Activated CD8-positive, alpha-beta T cell treated with anti-CD3 and anti-CD28 coated beads for 36 hours (primary cell): ENCODE measurements around the gene SPDYE4. TPM values are rescaled to one million over a fixed set of nuclear protein-coding genes. Genes with fewer than 3 reads are reported as not detected.

Experiments used
- ATAC-seq: fragments of 200-7000 bp; cut with Tn5 transposase; one replicate; pipeline ENCODE4 v1.10.0; 2021; ENCODE audit warnings: mild to moderate bottlenecking, moderate library complexity
- CTCF ChIA-PET: fragments of 350-600 bp; sonication (Branson Sonifier 250); formaldehyde crosslinking; loops from one replicate; lab custom pipeline; 2021; ENCODE audit warnings: antibody characterized with exemption; lab: Charles Lee
- POLR2A ChIA-PET: fragments of 350-600 bp; sonication (Branson Sonifier 250); formaldehyde crosslinking; loops from one replicate; lab custom pipeline; 2021; ENCODE audit warnings: antibody characterized with exemption; lab: Charles Lee
- DNase-seq: peaks from one replicate; pipeline ENCODE4 v3.0.0-alpha.2; 2020
- H3K27ac Mint-ChIP-seq: one replicate; pipeline ENCODE4 v1.8.0; 2021; ENCODE audit warnings: mild to moderate bottlenecking, mixed read lengths
- H3K27me3 Mint-ChIP-seq: one replicate; pipeline ENCODE4 v1.8.0; 2021; ENCODE audit warnings: mixed read lengths
- H3K36me3 Mint-ChIP-seq: one replicate; pipeline ENCODE4 v1.8.0; 2021; ENCODE audit warnings: low read depth, mixed read lengths
- H3K4me1 Mint-ChIP-seq: one replicate; pipeline ENCODE4 v1.8.0; 2021; ENCODE audit warnings: low read depth, mixed read lengths
- H3K4me3 Mint-ChIP-seq: one replicate; pipeline ENCODE4 v1.8.0; 2021; ENCODE audit warnings: mild to moderate bottlenecking, moderate library complexity, mixed read lengths
- H3K9me3 Mint-ChIP-seq: one replicate; pipeline ENCODE4 v1.8.0; 2021; ENCODE audit warnings: mixed read lengths
- intact Hi-C: fragments of 100-400 bp; cut with micrococcal nuclease; formaldehyde crosslinking; loops from one replicate; pipeline ENCODE4 v1.10.0; 2022
- total RNA-seq, 2 experiments: library from RNA; stranded (reverse); gene quantifications; one replicate each; pipeline ENCODE4 v1.2.3, GENCODE V29; 2021
- TF ChIP-seq, protein P1 (sequence below): fragments of 200-600 bp; IDR thresholded peaks from one replicate; pipeline ENCODE4 v1.8.0; 2022; ENCODE audit warnings: antibody characterized with exemption, mild to moderate bottlenecking

Gene SPDYE4
- total RNA-seq, 2 experiments from 2014 or later, result not detected

GRCh38 chr17:8710813-8711212, 47.5 kb downstream of the SPDYE4 start:
- TF ChIP-seq, protein P1, sequence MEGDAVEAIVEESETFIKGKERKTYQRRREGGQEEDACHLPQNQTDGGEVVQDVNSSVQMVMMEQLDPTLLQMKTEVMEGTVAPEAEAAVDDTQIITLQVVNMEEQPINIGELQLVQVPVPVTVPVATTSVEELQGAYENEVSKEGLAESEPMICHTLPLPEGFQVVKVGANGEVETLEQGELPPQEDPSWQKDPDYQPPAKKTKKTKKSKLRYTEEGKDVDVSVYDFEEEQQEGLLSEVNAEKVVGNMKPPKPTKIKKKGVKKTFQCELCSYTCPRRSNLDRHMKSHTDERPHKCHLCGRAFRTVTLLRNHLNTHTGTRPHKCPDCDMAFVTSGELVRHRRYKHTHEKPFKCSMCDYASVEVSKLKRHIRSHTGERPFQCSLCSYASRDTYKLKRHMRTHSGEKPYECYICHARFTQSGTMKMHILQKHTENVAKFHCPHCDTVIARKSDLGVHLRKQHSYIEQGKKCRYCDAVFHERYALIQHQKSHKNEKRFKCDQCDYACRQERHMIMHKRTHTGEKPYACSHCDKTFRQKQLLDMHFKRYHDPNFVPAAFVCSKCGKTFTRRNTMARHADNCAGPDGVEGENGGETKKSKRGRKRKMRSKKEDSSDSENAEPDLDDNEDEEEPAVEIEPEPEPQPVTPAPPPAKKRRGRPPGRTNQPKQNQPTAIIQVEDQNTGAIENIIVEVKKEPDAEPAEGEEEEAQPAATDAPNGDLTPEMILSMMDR, result no peak
- H3K27me3 Mint-ChIP-seq, result no peaks in the 10 kb centered on the region
- CTCF ChIA-PET, result interaction anchor here (1.2 kb wide), 1 partner anchor 22 kb away, joined by 4 read pairs; no protein-coding TSS in a partner anchor

DNA sequence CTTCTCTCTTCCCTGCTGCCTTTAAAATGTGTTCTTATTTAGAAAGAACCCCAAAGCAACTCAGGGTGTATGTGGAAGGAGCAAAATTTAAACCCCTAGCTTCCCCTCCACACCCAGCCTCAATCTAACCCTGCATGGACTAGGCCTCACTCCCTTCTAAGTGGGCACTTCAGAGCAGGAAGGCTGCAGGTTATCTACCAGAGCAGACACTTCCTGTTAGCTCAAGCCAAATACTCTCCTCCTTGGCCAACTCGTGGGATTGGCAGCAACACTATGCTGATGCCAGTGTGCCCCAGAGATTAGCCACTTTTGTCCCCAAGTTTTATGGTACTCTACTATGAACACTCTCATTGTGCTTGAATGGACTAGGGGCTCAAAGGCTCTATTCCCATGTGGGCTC, 49.3 kb downstream of the SPDYE4 start:
- ATAC-seq, result no peak
- no peaks in the 10 kb centered on the region for H3K36me3 Mint-ChIP-seq
- ChIA-PET POLR2A (no interaction called here), CTCF (interaction anchor here (0.6 to 2.6 kb wide), 3 partner anchors 30 to 615 kb away, joined by 3 to 6 read pairs (median 5); no protein-coding TSS in a partner anchor)
- no peak for DNase-seq
- no peaks in the 10 kb centered on the region for H3K9me3 Mint-ChIP-seq
- H3K4me3 Mint-ChIP-seq, result no peak overlapping the region
- no peaks in the 10 kb centered on the region for H3K4me1 Mint-ChIP-seq
- no peak overlapping the region for H3K27ac Mint-ChIP-seq
- TF ChIP-seq, protein P1, result no peak
- H3K27me3 Mint-ChIP-seq, result no peaks in the 10 kb centered on the region
- intact Hi-C loops, result no loop called here

More at GRCh38 chr17:8710813-8711212, 47.5 kb downstream of the SPDYE4 start:
- Mint-ChIP-seq H3K4me1 (no peaks in the 10 kb centered on the region), H3K36me3 (no peaks in the 10 kb centered on the region), H3K27ac (no peak overlapping the region), H3K9me3 (no peaks in the 10 kb centered on the region), H3K4me3 (no peak overlapping the region)
- DNase-seq (no peak), ATAC-seq (no peak)
- POLR2A ChIA-PET, result no interaction called here
- intact Hi-C loops, result no loop called here

DNA sequence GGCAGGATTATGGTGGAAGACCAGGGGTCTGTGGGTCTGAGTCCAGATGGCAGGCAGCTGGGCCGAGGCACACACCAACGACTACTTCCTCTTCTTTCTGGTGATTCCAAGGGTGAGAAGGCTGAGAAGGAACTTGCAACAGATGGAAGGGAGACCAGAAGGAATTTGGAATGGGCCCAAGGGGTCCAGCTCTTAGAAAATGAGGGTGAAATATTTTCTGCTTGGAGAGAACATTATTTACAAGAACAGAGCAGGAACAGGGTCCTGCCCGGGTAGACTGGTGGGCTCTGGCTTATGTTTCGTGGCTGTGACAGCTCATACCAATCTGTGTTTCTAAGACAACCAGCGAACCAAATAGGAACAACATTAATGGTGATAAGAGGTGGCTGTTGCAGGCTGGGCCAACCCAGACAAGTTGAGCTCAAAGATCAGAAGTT, 50.3 kb downstream of the SPDYE4 start:
- ChIA-PET CTCF (interaction anchor here (2.6 kb wide), 1 partner anchor 297 kb away, joined by 6 read pairs; no protein-coding TSS in a partner anchor), POLR2A (interaction anchor here (1.0 kb wide), 1 partner anchor 17 kb away, joined by 3 read pairs; no protein-coding TSS in a partner anchor)
- no peaks in the 10 kb centered on the region for H3K36me3 Mint-ChIP-seq

GRCh38 chr17:8707332-8708024, 50.9 kb downstream of the SPDYE4 start:
- ChIA-PET CTCF (interaction anchor here (2.6 kb wide), 1 partner anchor 297 kb away, joined by 6 read pairs; no protein-coding TSS in a partner anchor), POLR2A (interaction anchor here (1.0 kb wide), 1 partner anchor 17 kb away, joined by 3 read pairs; no protein-coding TSS in a partner anchor)
- H3K27me3 Mint-ChIP-seq, result peaks cover 3% of the 10 kb centered on the region
- TF ChIP-seq, protein P1, result no peak
- intact Hi-C loops, result no loop called here
- ATAC-seq (no peak), DNase-seq (no peak)
- no peak overlapping the region for H3K27ac Mint-ChIP-seq
- H3K9me3 Mint-ChIP-seq, result no peaks in the 10 kb centered on the region
- H3K36me3 Mint-ChIP-seq, result no peaks in the 10 kb centered on the region
- H3K4me1 Mint-ChIP-seq, result no peaks in the 10 kb centered on the region
- H3K4me3 Mint-ChIP-seq, result no peak overlapping the region

More for the DNA sequence above, 50.3 kb downstream of the SPDYE4 start:
- intact Hi-C loops, result no loop called here
- Mint-ChIP-seq H3K27me3 (peaks cover 3% of the 10 kb centered on the region), H3K27ac (no peak overlapping the region), H3K4me1 (no peaks in the 10 kb centered on the region), H3K9me3 (no peaks in the 10 kb centered on the region), H3K4me3 (no peak overlapping the region)
- DNase-seq, result no peak
- TF ChIP-seq, protein P1, result no peak
- no peak for ATAC-seq

GRCh38 chr17:8706431-8706830, 51.9 kb downstream of the SPDYE4 start:
- Mint-ChIP-seq H3K27ac (no peak overlapping the region), H3K4me3 (no peak overlapping the region), H3K4me1 (no peaks in the 10 kb centered on the region), H3K27me3 (peaks cover 3% of the 10 kb centered on the region), H3K9me3 (no peaks in the 10 kb centered on the region), H3K36me3 (no peaks in the 10 kb centered on the region)
- ATAC-seq (no peak), DNase-seq (no peak)
- intact Hi-C loops, result no loop called here
- POLR2A ChIA-PET, result no interaction called here
- TF ChIP-seq, protein P1, result no peak
- CTCF ChIA-PET, result no interaction called here
